Measurements from ENCODE around the gene SLC25A34. TPM values are rescaled to one million over a fixed set of nuclear protein-coding genes. Genes with fewer than 3 reads are reported as not detected.

The SLC25A34 gene
- total RNA-seq, 2 experiments from 2014 or later, result 1.6 to 2.7 TPM

- Mint-ChIP-seq H3K27ac (no peak overlapping the region), H3K4me3 (no peak overlapping the region), H3K27me3 (no peaks in the 10 kb centered on the region), H3K9me3 (no peaks in the 10 kb centered on the region), H3K4me1 (peaks cover 5% of the 10 kb centered on the region), H3K36me3 (peaks cover 16% of the 10 kb centered on the region)
- POLR2A ChIA-PET, result no interaction called here
- no peak for ATAC-seq (ENCODE audit: low read depth)
- DNase-seq, result no peak
Measured at GRCh38 chr1:15703562-15703961, 32.5 kb upstream of the SLC25A34 start.

GRCh38 chr1:15704526-15705183 is 31.4 kb upstream of the SLC25A34 start:
- no peak overlapping the region for H3K4me3 Mint-ChIP-seq
- no peak overlapping the region for H3K27ac Mint-ChIP-seq
- POLR2A ChIA-PET, result interaction anchor here (0.6 to 0.7 kb wide), 2 partner anchors 45 to 163 kb away, joined by 3 to 6 read pairs; no protein-coding TSS in a partner anchor
- no peak for ATAC-seq (ENCODE audit: low read depth)
- H3K9me3 Mint-ChIP-seq, result no peaks in the 10 kb centered on the region
- H3K4me1 Mint-ChIP-seq, result peaks cover 2% of the 10 kb centered on the region
- peaks cover 12% of the 10 kb centered on the region for H3K36me3 Mint-ChIP-seq
- no peaks in the 10 kb centered on the region for H3K27me3 Mint-ChIP-seq
- no peak for DNase-seq

- no peak overlapping the region for H3K27ac Mint-ChIP-seq
- DNase-seq (no peak), ATAC-seq (ENCODE audit: low read depth) (no peak)
- peaks cover 12% of the 10 kb centered on the region for H3K36me3 Mint-ChIP-seq
- no peak overlapping the region for H3K4me3 Mint-ChIP-seq
- H3K9me3 Mint-ChIP-seq, result no peaks in the 10 kb centered on the region
- H3K4me1 Mint-ChIP-seq, result peaks cover 2% of the 10 kb centered on the region
- H3K27me3 Mint-ChIP-seq, result no peaks in the 10 kb centered on the region
- POLR2A ChIA-PET, result interaction anchor here (0.6 to 1.0 kb wide), 3 partner anchors 9 to 164 kb away, joined by 3 to 6 read pairs (median 3); no protein-coding TSS in a partner anchor
Measured at GRCh38 chr1:15705184-15705566, 30.9 kb upstream of the SLC25A34 start.

- Mint-ChIP-seq H3K9me3 (no peaks in the 10 kb centered on the region), H3K27me3 (no peaks in the 10 kb centered on the region), H3K36me3 (peaks cover 12% of the 10 kb centered on the region), H3K4me3 (no peak overlapping the region), H3K4me1 (peaks cover 6% of the 10 kb centered on the region), H3K27ac (no peak overlapping the region)
- no peak for DNase-seq
- POLR2A ChIA-PET, result no interaction called here
- ATAC-seq (ENCODE audit: low read depth), result no peak
Measured at GRCh38 chr1:15706751-15707150, 29.3 kb upstream of the SLC25A34 start.

- POLR2A ChIA-PET, result no interaction called here
- Mint-ChIP-seq H3K27ac (no peak overlapping the region), H3K27me3 (no peaks in the 10 kb centered on the region), H3K4me3 (no peak overlapping the region), H3K4me1 (peaks cover 6% of the 10 kb centered on the region), H3K36me3 (peaks cover 12% of the 10 kb centered on the region), H3K9me3 (no peaks in the 10 kb centered on the region)
- ATAC-seq (ENCODE audit: low read depth) (no peak), DNase-seq (no peak)
Measured at GRCh38 chr1:15707239-15707925, 28.7 kb upstream of the SLC25A34 start.

GRCh38 chr1:15708486-15709137 is 27.4 kb upstream of the SLC25A34 start:
- Mint-ChIP-seq H3K4me3 (no peak overlapping the region), H3K4me1 (peaks cover 6% of the 10 kb centered on the region), H3K27me3 (no peaks in the 10 kb centered on the region), H3K36me3 (peaks cover 12% of the 10 kb centered on the region), H3K9me3 (no peaks in the 10 kb centered on the region), H3K27ac (no peak overlapping the region)
- POLR2A ChIA-PET, result no interaction called here
- ATAC-seq (ENCODE audit: low read depth) (no peak), DNase-seq (no peak)

GRCh38 chr1:15709226-15709625 is 26.8 kb upstream of the SLC25A34 start:
- peaks cover 6% of the 10 kb centered on the region for H3K4me1 Mint-ChIP-seq
- no peak overlapping the region for H3K27ac Mint-ChIP-seq
- no peak for ATAC-seq (ENCODE audit: low read depth)
- peaks cover 12% of the 10 kb centered on the region for H3K36me3 Mint-ChIP-seq
- POLR2A ChIA-PET, result interaction anchor here (0.5 kb wide), 1 partner anchor 51 kb away, joined by 3 read pairs; no protein-coding TSS in a partner anchor
- H3K27me3 Mint-ChIP-seq, result no peaks in the 10 kb centered on the region
- no peaks in the 10 kb centered on the region for H3K9me3 Mint-ChIP-seq
- no peak for DNase-seq
- H3K4me3 Mint-ChIP-seq, result no peak overlapping the region

- H3K27ac Mint-ChIP-seq, result no peak overlapping the region
- no peaks in the 10 kb centered on the region for H3K27me3 Mint-ChIP-seq
- H3K4me1 Mint-ChIP-seq, result peaks cover 3% of the 10 kb centered on the region
- DNase-seq, result no peak
- no peak for ATAC-seq (ENCODE audit: low read depth)
- POLR2A ChIA-PET, result interaction anchor here (0.6 kb wide), 1 partner anchor 10 kb away, joined by 4 read pairs; no protein-coding TSS in a partner anchor
- H3K36me3 Mint-ChIP-seq, result no peaks in the 10 kb centered on the region
- H3K4me3 Mint-ChIP-seq, result no peak overlapping the region
- H3K9me3 Mint-ChIP-seq, result no peaks in the 10 kb centered on the region
Measured at GRCh38 chr1:15712168-15712567, 23.9 kb upstream of the SLC25A34 start.

GRCh38 chr1:15714406-15715136 is 21.5 kb upstream of the SLC25A34 start:
- POLR2A ChIA-PET, result no interaction called here
- Mint-ChIP-seq H3K4me3 (no peak overlapping the region), H3K36me3 (peaks cover 2% of the 10 kb centered on the region), H3K27me3 (no peaks in the 10 kb centered on the region), H3K27ac (no peak overlapping the region), H3K4me1 (peaks cover 3% of the 10 kb centered on the region), H3K9me3 (no peaks in the 10 kb centered on the region)
- ATAC-seq (ENCODE audit: low read depth), result no peak
- no peak for DNase-seq

- Mint-ChIP-seq H3K4me3 (no peak overlapping the region), H3K36me3 (peaks cover 3% of the 10 kb centered on the region), H3K9me3 (no peaks in the 10 kb centered on the region), H3K27ac (no peak overlapping the region), H3K4me1 (no peaks in the 10 kb centered on the region), H3K27me3 (no peaks in the 10 kb centered on the region)
- POLR2A ChIA-PET, result no interaction called here
- DNase-seq (no peak), ATAC-seq (ENCODE audit: low read depth) (no peak)
Measured at GRCh38 chr1:15717418-15718125, 18.5 kb upstream of the SLC25A34 start.

GRCh38 chr1:15718199-15718601 is 17.9 kb upstream of the SLC25A34 start:
- no peak for ATAC-seq (ENCODE audit: low read depth)
- DNase-seq, result no peak
- POLR2A ChIA-PET, result interaction anchor here (1.7 kb wide), 1 partner anchor 21 kb away, joined by 3 read pairs; no protein-coding TSS in a partner anchor
- H3K4me1 Mint-ChIP-seq, result no peaks in the 10 kb centered on the region
- no peak overlapping the region for H3K4me3 Mint-ChIP-seq
- no peaks in the 10 kb centered on the region for H3K9me3 Mint-ChIP-seq
- peaks cover 3% of the 10 kb centered on the region for H3K36me3 Mint-ChIP-seq
- no peak overlapping the region for H3K27ac Mint-ChIP-seq
- no peaks in the 10 kb centered on the region for H3K27me3 Mint-ChIP-seq

- Mint-ChIP-seq H3K9me3 (no peaks in the 10 kb centered on the region), H3K4me1 (no peaks in the 10 kb centered on the region), H3K36me3 (peaks cover 4% of the 10 kb centered on the region), H3K4me3 (no peak overlapping the region), H3K27ac (no peak overlapping the region), H3K27me3 (no peaks in the 10 kb centered on the region)
- POLR2A ChIA-PET, result interaction anchor here (1.7 kb wide), 1 partner anchor 23 kb away, joined by 3 read pairs; no protein-coding TSS in a partner anchor
- DNase-seq (no peak), ATAC-seq (ENCODE audit: low read depth) (no peak)
Measured at GRCh38 chr1:15719381-15720120, 16.5 kb upstream of the SLC25A34 start.
